Duodenal mucosa (tissue), 2 donors: ENCODE results near the gene JMJD1C.

ENCODE experiments used
- H3K27ac ChIP-seq: one replicate; pipeline ENCODE4 v1.7.0; 2013; ENCODE audit warnings: low read depth, low read length
- H3K27me3 ChIP-seq, 2 donors: one replicate each; pipeline ENCODE4 v1.7.0; 2013; ENCODE audit warnings: low read length in 2 of 2, control low read depth in 1 of 2; ENCODE audit not compliant: insufficient read depth in 2 of 2, control insufficient read depth in 1 of 2
- H3K36me3 ChIP-seq, 2 donors: one replicate each; pipeline ENCODE4 v1.7.0; 2013; ENCODE audit warnings: low read length in 2 of 2, control low read depth in 1 of 2; ENCODE audit not compliant: insufficient read depth in 2 of 2, control insufficient read depth in 1 of 2
- H3K4me1 ChIP-seq, 2 donors: one replicate each; pipeline ENCODE4 v1.7.0; 2013; ENCODE audit warnings: low read length in 2 of 2, control low read depth in 1 of 2; ENCODE audit not compliant: insufficient read depth in 2 of 2, control insufficient read depth in 1 of 2
- H3K4me3 ChIP-seq, 2 donors: one replicate each; pipeline ENCODE4 v1.7.0; 2013; ENCODE audit warnings: low read length in 2 of 2, low read depth in 1 of 2
- H3K9ac ChIP-seq, 2 donors: one replicate each; pipeline ENCODE4 v1.7.0; 2013; ENCODE audit warnings: low read length in 2 of 2, low read depth in 1 of 2
- H3K9me3 ChIP-seq, 2 donors: one replicate each; pipeline ENCODE4 v1.7.0; 2013; ENCODE audit warnings: low read length in 2 of 2, control low read depth in 1 of 2; ENCODE audit not compliant: control insufficient read depth in 1 of 2

The JMJD1C gene

DNA sequence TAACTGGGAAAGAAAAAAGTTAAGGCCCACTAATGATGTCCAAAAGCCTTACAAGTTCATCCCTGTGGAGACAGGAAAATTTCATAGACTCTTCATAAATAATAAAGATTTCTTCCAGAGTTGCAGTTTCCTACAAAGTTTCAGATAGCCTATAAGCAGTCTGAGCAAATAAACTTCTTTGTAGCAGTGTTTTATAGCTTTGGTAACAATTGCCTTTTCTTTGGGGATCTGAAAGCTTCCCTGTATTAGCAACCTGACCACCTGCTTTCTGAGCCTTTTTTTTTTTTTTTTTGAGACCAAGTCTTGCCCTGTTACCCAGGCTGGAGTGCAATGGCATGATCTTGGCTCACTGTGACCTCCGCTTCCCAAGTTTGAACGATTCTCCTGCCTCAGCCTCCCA is 182.7 kb downstream of the JMJD1C start:
- Histone ChIP-seq H3K36me3 (no peaks in the 10 kb centered on the region), H3K4me3 (no peak overlapping the region), H3K27ac (no peak overlapping the region), H3K4me1 (no peaks in the 10 kb centered on the region), H3K27me3 (no peaks in the 10 kb centered on the region), H3K9ac (no peak overlapping the region), H3K9me3 (no peaks in the 10 kb centered on the region)

DNA sequence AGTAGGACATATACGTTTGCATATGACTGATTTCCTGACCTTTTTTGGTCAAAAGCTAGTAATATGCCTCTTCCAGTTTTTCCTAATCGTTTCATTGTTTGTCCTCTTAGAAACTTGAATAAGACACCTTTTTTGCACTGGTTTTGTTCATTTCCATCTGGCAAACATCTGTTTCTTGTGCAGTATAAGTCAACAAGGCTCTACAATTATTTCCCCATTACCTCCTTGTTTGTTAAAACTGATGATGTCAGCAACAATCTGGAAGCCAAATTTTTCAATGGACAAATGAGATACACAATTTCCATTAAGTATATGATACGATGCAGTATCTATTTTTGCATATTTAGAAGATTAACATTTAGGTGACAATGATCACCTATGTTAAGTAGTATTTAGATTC is 183.8 kb downstream of the JMJD1C start:
- H3K4me1 ChIP-seq, result no peaks in the 10 kb centered on the region
- no peak overlapping the region for H3K27ac ChIP-seq
- H3K9me3 ChIP-seq, result no peaks in the 10 kb centered on the region
- H3K36me3 ChIP-seq, result no peaks in the 10 kb centered on the region
- no peak overlapping the region for H3K4me3 ChIP-seq
- H3K9ac ChIP-seq, result no peak overlapping the region
- H3K27me3 ChIP-seq, result no peaks in the 10 kb centered on the region

DNA sequence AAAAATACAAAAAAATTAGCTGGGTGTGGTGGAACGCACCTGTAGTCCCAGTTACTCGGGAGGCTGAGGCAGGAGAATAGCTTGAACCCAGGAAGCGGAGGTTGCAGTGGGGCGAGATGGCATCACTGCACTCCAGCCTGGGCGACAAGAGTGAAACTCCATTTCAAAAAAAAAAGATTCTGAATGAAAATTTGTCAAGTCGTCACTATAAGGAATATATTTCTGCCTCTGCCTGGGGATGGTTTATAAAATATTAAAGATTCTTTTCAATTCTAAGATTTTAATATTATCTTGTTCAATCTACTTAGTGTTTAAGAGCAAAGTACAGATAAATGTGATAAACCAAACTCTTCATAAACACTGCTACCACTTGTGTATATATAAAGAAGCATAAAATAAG is 185.4 kb downstream of the JMJD1C start:
- Histone ChIP-seq H3K36me3 (no peaks in the 10 kb centered on the region), H3K4me1 (peaks cover 0 to 4% of the 10 kb centered on the region in 2 donors), H3K9ac (no peak overlapping the region), H3K27ac (no peak overlapping the region), H3K4me3 (no peak overlapping the region), H3K9me3 (no peaks in the 10 kb centered on the region), H3K27me3 (no peaks in the 10 kb centered on the region)

DNA sequence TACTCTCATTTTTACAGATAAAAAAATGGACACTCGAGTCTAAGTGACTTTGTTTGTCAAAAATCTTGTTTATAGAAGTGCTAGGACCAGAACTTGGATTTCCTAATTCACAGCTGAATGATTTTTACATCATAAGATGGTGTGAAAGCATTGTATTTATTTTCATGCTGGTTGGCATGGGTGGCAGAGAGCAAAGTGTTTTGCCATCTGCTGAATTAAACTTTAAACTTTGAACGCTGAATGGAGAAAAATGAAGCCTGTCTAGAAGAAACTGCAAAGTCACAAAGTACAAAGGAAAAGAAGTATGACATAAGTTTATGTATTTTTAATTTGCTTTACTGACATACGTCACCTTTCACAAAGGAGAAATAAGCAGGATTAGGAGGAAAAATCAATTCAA is 190.7 kb downstream of the JMJD1C start:
- Histone ChIP-seq H3K4me1 (peaks cover 13 to 17% of the 10 kb centered on the region in 2 donors), H3K9ac (no peak overlapping the region), H3K9me3 (no peaks in the 10 kb centered on the region), H3K27ac (no peak overlapping the region), H3K27me3 (no peaks in the 10 kb centered on the region), H3K36me3 (no peaks in the 10 kb centered on the region), H3K4me3 (no peak overlapping the region)

DNA sequence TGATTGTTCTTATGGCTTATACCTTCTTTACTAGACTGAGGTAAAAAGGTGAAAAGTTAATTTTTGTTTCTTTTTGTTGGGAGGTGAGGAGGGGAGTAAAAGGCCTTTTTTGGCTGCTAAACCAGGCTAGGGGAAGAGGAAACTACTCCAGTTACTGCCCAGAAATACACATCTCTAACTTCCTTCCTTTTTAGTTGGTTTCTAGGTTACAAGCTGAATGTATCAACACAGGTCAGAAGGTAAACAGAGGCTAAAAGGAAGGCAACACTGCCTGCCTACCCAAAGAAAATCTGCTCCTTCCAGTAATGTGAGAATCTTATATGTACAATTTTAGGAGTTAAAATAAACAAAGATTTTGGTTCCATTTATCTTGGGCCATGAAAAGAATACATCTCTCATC is 192.2 kb downstream of the JMJD1C start:
- no peaks in the 10 kb centered on the region for H3K27me3 ChIP-seq
- H3K36me3 ChIP-seq, result no peaks in the 10 kb centered on the region
- no peak overlapping the region for H3K27ac ChIP-seq

DNA sequence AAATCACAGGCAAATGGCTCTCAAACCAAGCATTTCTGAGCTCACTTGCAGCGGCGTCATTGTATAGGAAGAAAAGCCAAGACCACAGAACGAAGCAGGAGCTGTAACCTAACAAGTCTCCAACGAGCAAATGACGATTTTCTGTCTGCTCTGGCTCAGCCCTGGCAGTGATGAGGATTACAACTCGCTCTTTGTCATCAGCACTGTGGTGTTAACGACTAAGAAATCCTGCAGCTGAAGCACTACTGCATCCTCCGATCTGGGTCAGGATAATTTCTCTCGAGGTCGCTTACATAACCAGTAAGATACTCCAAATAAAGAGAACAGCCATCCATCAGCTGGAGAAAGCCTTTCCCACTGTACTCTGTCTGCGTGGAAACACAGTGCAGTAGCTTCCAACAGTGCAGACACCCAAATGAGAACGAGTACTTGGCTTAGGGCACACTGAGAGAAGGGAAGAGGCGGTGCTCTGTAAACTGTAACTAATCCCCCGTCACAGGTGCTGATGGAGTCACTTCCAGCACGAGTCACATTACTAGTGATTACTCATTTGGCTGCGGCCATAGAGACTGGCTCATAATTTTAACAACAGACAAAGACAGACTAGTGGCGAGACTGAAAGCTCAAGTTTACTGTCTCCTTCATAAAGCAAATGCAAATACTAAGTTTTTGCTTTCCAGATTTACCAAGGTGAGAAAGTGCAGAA is 196.8 kb downstream of the JMJD1C start:
- no peaks in the 10 kb centered on the region for H3K9me3 ChIP-seq
- H3K36me3 ChIP-seq, result no peaks in the 10 kb centered on the region
- peak overlapping the region; percentile 93 for H3K27ac ChIP-seq
- peak overlapping the region; percentile 82 to 94 for H3K4me3 ChIP-seq
- H3K27me3 ChIP-seq, result no peaks in the 10 kb centered on the region
- peaks cover 6 to 10% of the 10 kb centered on the region in 2 donors for H3K4me1 ChIP-seq
- H3K9ac ChIP-seq, result peak overlapping the region; percentile 92 to 94

More for the DNA sequence above, 192.2 kb downstream of the JMJD1C start:
- no peak overlapping the region for H3K9ac ChIP-seq
- no peaks in the 10 kb centered on the region for H3K9me3 ChIP-seq
- no peak overlapping the region for H3K4me3 ChIP-seq
- H3K4me1 ChIP-seq, result peaks cover 13 to 17% of the 10 kb centered on the region in 2 donors

DNA sequence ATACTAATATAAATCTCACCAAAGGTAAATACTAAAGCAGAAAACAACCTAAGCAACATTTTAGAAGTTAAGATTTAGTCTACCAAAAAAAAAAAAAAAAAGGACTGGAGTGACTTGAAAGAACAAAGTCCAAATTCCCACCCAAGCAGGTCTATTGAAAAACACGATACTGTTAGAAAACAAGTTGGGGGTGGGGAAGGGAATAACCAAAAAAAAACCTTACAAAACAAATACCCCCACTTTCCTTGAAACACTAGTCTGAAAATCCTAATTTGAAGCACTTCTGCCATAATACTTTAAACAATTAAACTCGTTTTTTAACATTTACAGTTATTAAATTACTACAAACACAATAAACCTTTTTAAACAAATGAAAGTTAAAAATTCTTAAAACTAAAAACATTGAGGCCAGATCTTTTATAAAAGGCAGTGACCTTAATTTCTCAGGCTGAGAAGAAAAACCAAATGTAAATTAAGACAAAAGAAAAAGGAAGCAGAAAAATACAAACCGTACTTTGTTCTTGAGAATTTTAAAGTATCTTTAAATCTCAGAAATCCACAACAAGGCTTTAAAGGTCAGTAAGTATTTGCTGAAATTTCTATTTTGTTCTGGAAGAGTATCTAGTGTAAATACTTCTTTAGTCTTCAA is 197.5 kb downstream of the JMJD1C start:
- peaks cover under 1 to 6% of the 10 kb centered on the region in 2 donors for H3K4me1 ChIP-seq
- no peaks in the 10 kb centered on the region for H3K36me3 ChIP-seq
- peak overlapping the region; percentile 92 to 94 for H3K9ac ChIP-seq
- no peaks in the 10 kb centered on the region for H3K27me3 ChIP-seq
- no peaks in the 10 kb centered on the region for H3K9me3 ChIP-seq
- peak overlapping the region; percentile 82 to 94 for H3K4me3 ChIP-seq
- peak overlapping the region; percentile 93 for H3K27ac ChIP-seq

DNA sequence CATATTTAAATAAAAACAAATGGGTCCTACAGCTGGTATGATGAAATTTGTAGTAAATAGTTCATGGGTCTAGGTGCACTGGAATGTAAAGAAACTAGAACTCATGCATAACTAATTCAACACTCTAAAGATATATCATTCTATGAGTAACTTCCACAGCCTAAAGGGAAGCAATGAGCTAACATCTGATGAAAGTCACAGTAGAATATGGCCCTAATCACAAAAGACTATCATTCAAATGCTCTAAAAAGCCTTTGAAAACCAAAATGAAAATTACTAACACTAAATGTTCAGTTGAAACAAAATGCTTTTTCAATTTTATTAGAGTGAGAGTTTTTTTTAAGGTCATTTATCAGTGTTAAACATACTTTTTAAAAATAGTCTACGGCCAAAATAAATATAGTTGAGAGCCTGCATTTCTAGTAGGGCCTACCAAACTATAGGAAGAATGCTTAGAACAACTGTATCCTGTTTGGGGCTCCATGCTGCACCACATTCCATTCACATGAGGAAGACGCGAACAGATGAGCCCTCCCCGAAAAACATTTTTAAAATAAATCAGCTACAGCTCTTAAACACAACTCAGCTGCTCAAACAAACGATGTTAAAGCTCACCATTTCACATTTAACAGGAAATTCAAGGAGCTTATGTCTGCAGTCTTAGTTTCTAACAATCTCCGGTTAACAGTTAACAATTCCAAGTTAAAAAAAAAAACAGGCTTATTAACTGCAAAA is 198.2 kb downstream of the JMJD1C start:
- Histone ChIP-seq H3K27me3 (no peaks in the 10 kb centered on the region), H3K9ac (peak overlapping the region; percentile 92 to 94), H3K27ac (peak overlapping the region; percentile 93)

DNA sequence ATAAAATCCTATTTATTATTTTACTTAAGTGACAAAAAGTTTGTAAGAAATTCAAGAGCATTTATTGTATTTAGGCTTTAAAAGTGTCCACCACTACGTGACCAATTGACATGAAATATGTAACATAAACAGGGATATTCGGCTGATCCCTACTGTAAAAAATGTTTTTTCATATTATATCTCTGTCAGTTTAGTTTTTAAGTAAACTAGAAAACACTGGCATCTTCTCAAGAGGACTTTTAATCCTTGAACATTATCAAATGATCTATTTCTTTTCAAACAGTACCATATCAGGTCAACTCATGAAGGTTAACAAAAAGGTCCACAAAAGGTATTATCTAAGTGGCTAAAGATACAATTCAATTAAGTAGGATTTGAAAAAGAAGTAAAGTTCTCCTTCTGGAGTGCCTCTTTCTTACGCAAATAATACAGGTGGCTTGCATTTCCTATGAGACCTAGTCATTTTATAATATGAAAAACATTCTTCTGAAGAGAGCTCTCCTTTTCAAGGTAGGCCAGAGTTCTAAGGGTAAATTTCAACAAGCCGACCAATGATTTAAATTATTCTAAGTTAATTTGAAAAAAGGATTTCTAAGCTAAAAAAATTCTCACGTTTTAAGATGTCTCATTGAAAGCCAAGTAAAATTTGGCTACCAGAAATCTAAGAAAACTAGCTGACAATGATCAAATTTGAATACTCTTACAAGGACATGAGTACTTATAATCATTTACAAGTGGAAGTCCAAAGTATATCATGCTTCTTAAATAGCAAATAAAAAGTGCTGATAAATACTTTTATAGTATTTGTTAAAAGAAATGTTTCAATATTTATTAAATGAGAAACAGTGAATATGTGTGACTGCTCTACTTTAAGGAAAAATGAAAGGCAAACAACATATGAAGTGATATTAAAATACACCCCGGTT is 199.1 kb downstream of the JMJD1C start:
- Histone ChIP-seq H3K4me1 (peaks cover 0 to 11% of the 10 kb centered on the region in 2 donors), H3K36me3 (no peaks in the 10 kb centered on the region), H3K27ac (peak overlapping the region; percentile 72), H3K27me3 (no peaks in the 10 kb centered on the region), H3K4me3 (peak overlapping the region; percentile 82 to 94), H3K9ac (peak overlapping the region; percentile 92 to 94), H3K9me3 (no peaks in the 10 kb centered on the region)

More for the DNA sequence above, 198.2 kb downstream of the JMJD1C start:
- Histone ChIP-seq H3K9me3 (no peaks in the 10 kb centered on the region), H3K4me1 (peaks cover 0 to 7% of the 10 kb centered on the region in 2 donors), H3K4me3 (peak overlapping the region; percentile 82 to 94), H3K36me3 (no peaks in the 10 kb centered on the region)
